Stomach (tissue), 4 donors: ENCODE data around the gene PIP4K2A.

ENCODE experiments used
- POLR2A ChIP-seq, 4 donors: fragments of 450-650 bp; IDR thresholded peaks; one replicate each; pipeline ENCODE4 v1.6.1; 2016; ENCODE audit warnings: antibody characterized with exemption in 4 of 4, control low read depth in 2 of 4, mild to moderate bottlenecking in 1 of 4, moderate library complexity in 1 of 4
- POLR2AphosphoS5 ChIP-seq, 3 donors: sonication (generic); formaldehyde crosslinking; IDR thresholded peaks; one replicate each; pipeline ENCODE4 v1.6.1; 2016; ENCODE audit warnings: antibody characterized with exemption in 3 of 3
- TF ChIP-seq, protein P1 (sequence below), 7 experiments: fragments of 450-650 bp in 4 of 7; fragments of 200-600 bp in 3 of 7; sonication (generic) in 3 of 7; IDR thresholded peaks; one replicate each; pipeline ENCODE4 v1.5.1; 2016 to 2019; ENCODE audit warnings: antibody characterized with exemption in 7 of 7, control low read depth in 2 of 7, mild to moderate bottlenecking in 1 of 7

- TF ChIP-seq POLR2A (IDR thresholded peaks at IDR 0.05) (no peak), POLR2AphosphoS5 (IDR thresholded peaks at IDR 0.05) (no peak)
- TF ChIP-seq, protein P1, sequence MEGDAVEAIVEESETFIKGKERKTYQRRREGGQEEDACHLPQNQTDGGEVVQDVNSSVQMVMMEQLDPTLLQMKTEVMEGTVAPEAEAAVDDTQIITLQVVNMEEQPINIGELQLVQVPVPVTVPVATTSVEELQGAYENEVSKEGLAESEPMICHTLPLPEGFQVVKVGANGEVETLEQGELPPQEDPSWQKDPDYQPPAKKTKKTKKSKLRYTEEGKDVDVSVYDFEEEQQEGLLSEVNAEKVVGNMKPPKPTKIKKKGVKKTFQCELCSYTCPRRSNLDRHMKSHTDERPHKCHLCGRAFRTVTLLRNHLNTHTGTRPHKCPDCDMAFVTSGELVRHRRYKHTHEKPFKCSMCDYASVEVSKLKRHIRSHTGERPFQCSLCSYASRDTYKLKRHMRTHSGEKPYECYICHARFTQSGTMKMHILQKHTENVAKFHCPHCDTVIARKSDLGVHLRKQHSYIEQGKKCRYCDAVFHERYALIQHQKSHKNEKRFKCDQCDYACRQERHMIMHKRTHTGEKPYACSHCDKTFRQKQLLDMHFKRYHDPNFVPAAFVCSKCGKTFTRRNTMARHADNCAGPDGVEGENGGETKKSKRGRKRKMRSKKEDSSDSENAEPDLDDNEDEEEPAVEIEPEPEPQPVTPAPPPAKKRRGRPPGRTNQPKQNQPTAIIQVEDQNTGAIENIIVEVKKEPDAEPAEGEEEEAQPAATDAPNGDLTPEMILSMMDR (IDR thresholded peaks at IDR 0.05) = no peak
These were observed 224.4 kb downstream of the PIP4K2A start for GRCh38 chr10:22489975-22490374.
